AG04450 (cell line): ENCODE measurements around the gene TJAP1. TPM values are rescaled to one million over a fixed set of nuclear protein-coding genes. Genes with fewer than 3 reads are reported as not detected.
A peak's percentile ranks its signal among the peaks of the same experiment; 100 is the strongest.

ENCODE experiments used
- CTCF ChIA-PET: fragments of 300-600, 350-600 bp; formaldehyde crosslinking; extraction: SDS; loops from one replicate; lab custom pipeline; 2022; ENCODE audit warnings: antibody characterized with exemption, inconsistent platforms; lab: Charles Lee
- POLR2A ChIA-PET: fragments of 350-600 bp; formaldehyde crosslinking; extraction: SDS; loops from one replicate; lab custom pipeline; 2021; ENCODE audit warnings: antibody characterized with exemption, inconsistent platforms; lab: Yijun Ruan, JAX
- DNase-seq: peaks from one replicate; pipeline ENCODE4 v3.0.0-alpha.2; 2011; ENCODE audit warnings: low read depth, low spot score
- H3K27ac ChIP-seq: one replicate; pipeline ENCODE4 v1.5.1; 2012; ENCODE audit warnings: low read depth, low read length, control low read depth
- H3K27me3 ChIP-seq: one replicate; pipeline ENCODE4 v1.6.0; 2012; ENCODE audit warnings: low read length; ENCODE audit not compliant: control insufficient read depth, insufficient read depth
- H3K4me3 ChIP-seq: 2 replicates; pipeline ENCODE4 v1.5.1; 2011; ENCODE audit warnings: mild to moderate bottlenecking, low read depth, low read length, control low read depth
- H3K9me3 ChIP-seq: 2 replicates; pipeline ENCODE4 v1.5.1; 2012; ENCODE audit warnings: low read length; ENCODE audit not compliant: control insufficient read depth, insufficient read depth
- CTCF ChIP-seq: IDR thresholded peaks from 2 replicates; pipeline ENCODE4 v1.5.1; 2011; ENCODE audit warnings: low read depth, low read length, control low read depth, inconsistent platforms
- polyA plus RNA-seq: library from polyadenylated mRNA; depleted of rRNA; stranded (reverse); fragments of >200 nt; gene quantifications from 2 replicates; pipeline ENCODE4 v1.2.3, GENCODE V29; 2011

TJAP1 gene
- polyA plus RNA-seq, 1 experiment, result 20.4 TPM

GRCh38 chr6:43490523-43490939, 13.2 kb downstream of the TJAP1 start:
- no peak for DNase-seq
- H3K4me3 ChIP-seq, result no peak overlapping the region
- no peak for TF ChIP-seq CTCF
- no peaks in the 10 kb centered on the region; the same call in 1 of the 2 replicates for H3K9me3 ChIP-seq
- POLR2A ChIA-PET, result no interaction called here
- CTCF ChIA-PET, result no interaction called here
- H3K27me3 ChIP-seq, result no peaks in the 10 kb centered on the region
- H3K27ac ChIP-seq, result no peak overlapping the region

GRCh38 chr6:43491750-43492661, 14.6 kb downstream of the TJAP1 start:
- Histone ChIP-seq H3K27ac (peak overlapping the region; percentile 73), H3K27me3 (no peaks in the 10 kb centered on the region), H3K4me3 (peak overlapping the region; percentile 25; the same call in 1 of the 2 replicates), H3K9me3 (no peaks in the 10 kb centered on the region; the same call in 1 of the 2 replicates)
- CTCF ChIA-PET, result interaction anchor here (1.4 to 1.7 kb wide), 2 partner anchors 14 to 106 kb away, joined by 3 to 18 read pairs; no protein-coding TSS in a partner anchor
- TF ChIP-seq CTCF, result no peak
- POLR2A ChIA-PET, result interaction anchor here (0.9 to 1.0 kb wide), 2 partner anchors 18 to 55 kb away, joined by 4 read pairs; partner anchors contain the start of gene LRRC73
- peak; percentile 47 for DNase-seq

GRCh38 chr6:43492673-43493072, 15.3 kb downstream of the TJAP1 start:
- H3K27ac ChIP-seq, result peak overlapping the region; percentile 73
- CTCF ChIA-PET, result interaction anchor here (1.4 to 6.6 kb wide), 3 partner anchors 14 to 106 kb away, joined by 3 to 54 read pairs (median 18); partner anchors contain the start of gene LRRC73

GRCh38 chr6:43493230-43493629, 15.9 kb downstream of the TJAP1 start:
- TF ChIP-seq CTCF, result no peak
- no peak for DNase-seq
- POLR2A ChIA-PET, result interaction anchor here (2.1 kb wide), 1 partner anchor 16 kb away, joined by 6 read pairs; the partner anchor contains the start of gene TJAP1
- CTCF ChIA-PET, result interaction anchor here (0.9 to 6.6 kb wide), 3 partner anchors 15 to 107 kb away, joined by 3 to 54 read pairs (median 3); partner anchors contain the start of gene LRRC73
- Histone ChIP-seq H3K9me3 (no peaks in the 10 kb centered on the region; the same call in 1 of the 2 replicates), H3K27me3 (no peaks in the 10 kb centered on the region), H3K27ac (no peak overlapping the region), H3K4me3 (no peak overlapping the region)

More at GRCh38 chr6:43492673-43493072, 15.3 kb downstream of the TJAP1 start:
- no peaks in the 10 kb centered on the region for H3K27me3 ChIP-seq
- H3K9me3 ChIP-seq, result no peaks in the 10 kb centered on the region; the same call in 1 of the 2 replicates
- no peak for TF ChIP-seq CTCF
- H3K4me3 ChIP-seq, result peak overlapping the region; percentile 25; the same call in 1 of the 2 replicates
- DNase-seq, result no peak
- POLR2A ChIA-PET, result interaction anchor here (0.9 to 1.0 kb wide), 2 partner anchors 18 to 55 kb away, joined by 4 read pairs; partner anchors contain the start of gene LRRC73
